HEK293T (cell line): ENCODE data around the gene MAP4K5.
"Not testable (repeated sequence)": the region's sequence is repeated elsewhere in the genome, so short reads cannot be mapped to it uniquely, and the experiment has no call there.

Experiments used
- CTCF ChIA-PET: fragments of 350-600 bp; formaldehyde crosslinking; extraction: SDS; loops from one replicate; lab custom pipeline; 2021; ENCODE audit warnings: antibody characterized with exemption, inconsistent platforms; lab: Yijun Ruan, JAX
- POLR2A ChIA-PET: fragments of 350-600 bp; formaldehyde crosslinking; extraction: SDS; loops from one replicate; lab custom pipeline; 2020; ENCODE audit warnings: antibody characterized with exemption, inconsistent platforms; lab: Yijun Ruan, JAX
- DNase-seq: peaks from one replicate; pipeline ENCODE4 v3.0.0; 2012; ENCODE audit warnings: mixed read lengths; ENCODE audit errors: extremely low spot score
- ARNT ChIP-seq: fragments of 450-650 bp; IDR thresholded peaks from 2 replicates; pipeline ENCODE4 v1.6.1; 2017; ENCODE audit warnings: mild to moderate bottlenecking
- BHLHE40 ChIP-seq: fragments of 450-650 bp; IDR thresholded peaks from 2 replicates; pipeline ENCODE4 v1.6.1; 2016; ENCODE audit warnings: mild to moderate bottlenecking, moderate library complexity, borderline replicate concordance
- CTBP1 ChIP-seq: fragments of 450-650 bp; IDR thresholded peaks from 2 replicates; pipeline ENCODE4 v1.6.1; 2016; ENCODE audit warnings: borderline replicate concordance
- ELF4 ChIP-seq: fragments of 450-650 bp; IDR thresholded peaks from 2 replicates; pipeline ENCODE4 v1.6.1; 2017; ENCODE audit warnings: antibody characterized with exemption
- FOXA1 ChIP-seq: fragments of 450-650 bp; IDR thresholded peaks from 2 replicates; pipeline ENCODE4 v1.6.1; 2016; ENCODE audit warnings: mild to moderate bottlenecking
- FOXK2 ChIP-seq: fragments of 450-650 bp; IDR thresholded peaks from 2 replicates; pipeline ENCODE4 v1.6.1; 2016; ENCODE audit warnings: mild to moderate bottlenecking
- FOXM1 ChIP-seq: fragments of 450-650 bp; IDR thresholded peaks from 2 replicates; pipeline ENCODE4 v1.6.1; 2017; ENCODE audit warnings: mild to moderate bottlenecking, borderline replicate concordance
- HDGF ChIP-seq: fragments of 450-650 bp; IDR thresholded peaks from 2 replicates; pipeline ENCODE4 v1.6.1; 2017; ENCODE audit warnings: antibody characterized with exemption, borderline replicate concordance
- L3MBTL2 ChIP-seq: fragments of 450-650 bp; conservative IDR thresholded peaks from 2 replicates; pipeline ENCODE4 v1.6.1; 2016; ENCODE audit warnings: mild to moderate bottlenecking
- LEF1 ChIP-seq: fragments of 450-650 bp; IDR thresholded peaks from 2 replicates; pipeline ENCODE4 v1.6.1; 2017; ENCODE audit warnings: mild to moderate bottlenecking, borderline replicate concordance
- NFRKB ChIP-seq: fragments of 450-650 bp; IDR thresholded peaks from 2 replicates; pipeline ENCODE4 v1.6.1; 2016; ENCODE audit warnings: mild to moderate bottlenecking, moderate library complexity
- SP1 ChIP-seq: fragments of 450-650 bp; IDR thresholded peaks from 2 replicates; pipeline ENCODE4 v1.6.1; 2017
- SUZ12 ChIP-seq: fragments of 450-650 bp; IDR thresholded peaks from 2 replicates; pipeline ENCODE4 v1.6.1; 2016; ENCODE audit warnings: mild to moderate bottlenecking
- TARDBP ChIP-seq: fragments of 450-650 bp; IDR thresholded peaks from 2 replicates; pipeline ENCODE4 v1.6.1; 2016
- ZNF384 ChIP-seq: fragments of 450-650 bp; IDR thresholded peaks from 2 replicates; pipeline ENCODE4 v1.6.1; 2016
- TF ChIP-seq, protein P1 (sequence below): fragments of 450-650 bp; IDR thresholded peaks from 2 replicates; pipeline ENCODE4 v1.6.1; 2016

MAP4K5 gene

DNA sequence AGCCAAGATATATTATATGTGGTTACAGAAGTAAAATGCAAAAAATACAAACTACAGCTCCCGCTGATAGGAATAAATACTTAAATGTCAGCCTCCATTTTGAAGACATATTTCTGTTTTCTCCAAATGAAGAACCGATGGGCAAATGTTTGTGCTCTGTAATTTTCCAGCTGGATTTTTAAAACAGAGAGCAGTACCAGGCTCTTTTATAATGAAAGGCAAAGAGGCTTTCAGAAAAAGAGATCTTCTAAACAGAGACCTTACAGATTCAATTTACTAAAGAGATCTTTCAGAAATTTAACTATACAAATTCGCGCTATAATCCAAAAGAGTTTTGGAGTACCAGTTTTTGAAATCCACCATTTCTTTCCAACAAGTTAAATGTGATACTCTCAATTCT is 19.9 kb downstream of the MAP4K5 start:
- no peak for DNase-seq
- POLR2A ChIA-PET: no interaction called here
- no peak for TF ChIP-seq FOXM1
- no peak for TF ChIP-seq CTBP1
- no peak for TF ChIP-seq ELF4
- no peak for TF ChIP-seq FOXK2
- TF ChIP-seq, protein P1, sequence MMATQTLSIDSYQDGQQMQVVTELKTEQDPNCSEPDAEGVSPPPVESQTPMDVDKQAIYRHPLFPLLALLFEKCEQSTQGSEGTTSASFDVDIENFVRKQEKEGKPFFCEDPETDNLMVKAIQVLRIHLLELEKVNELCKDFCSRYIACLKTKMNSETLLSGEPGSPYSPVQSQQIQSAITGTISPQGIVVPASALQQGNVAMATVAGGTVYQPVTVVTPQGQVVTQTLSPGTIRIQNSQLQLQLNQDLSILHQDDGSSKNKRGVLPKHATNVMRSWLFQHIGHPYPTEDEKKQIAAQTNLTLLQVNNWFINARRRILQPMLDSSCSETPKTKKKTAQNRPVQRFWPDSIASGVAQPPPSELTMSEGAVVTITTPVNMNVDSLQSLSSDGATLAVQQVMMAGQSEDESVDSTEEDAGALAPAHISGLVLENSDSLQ: no peak
- TF ChIP-seq LEF1: no peak
- TF ChIP-seq FOXA1: no peak
- TF ChIP-seq ZNF384: no peak
- CTCF ChIA-PET: no interaction called here

DNA sequence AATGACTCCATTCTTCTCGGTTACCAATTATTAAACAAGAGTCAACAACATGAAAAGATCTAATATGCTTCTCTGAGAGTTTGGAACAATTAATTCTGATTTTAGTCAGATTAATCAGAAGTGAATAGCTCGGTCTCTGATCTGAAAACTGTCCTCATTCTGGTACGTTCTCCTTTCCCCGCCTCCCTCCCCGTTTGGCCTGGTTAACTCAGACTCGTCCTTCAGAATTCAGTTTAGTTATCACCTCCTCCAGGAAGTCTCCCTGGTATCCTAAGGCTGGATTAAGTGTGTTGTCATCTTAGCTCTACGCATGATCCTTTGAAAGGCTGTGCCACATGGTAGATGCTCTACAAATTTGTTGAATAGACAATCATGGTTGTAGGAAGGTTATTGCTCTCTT is 22.2 kb downstream of the MAP4K5 start:
- ChIA-PET CTCF (no interaction called here), POLR2A (no interaction called here)
- no peak for DNase-seq
- TF ChIP-seq LEF1: no peak
- no peak for TF ChIP-seq HDGF
- TF ChIP-seq TARDBP: no peak
- TF ChIP-seq ARNT: no peak
- TF ChIP-seq SUZ12: no peak
- TF ChIP-seq FOXA1: no peak
- TF ChIP-seq SP1: no peak
- no peak for TF ChIP-seq NFRKB
- TF ChIP-seq ELF4: no peak
- no peak for TF ChIP-seq FOXK2
- no peak for TF ChIP-seq CTBP1
- no peak for TF ChIP-seq FOXM1
- no peak for TF ChIP-seq L3MBTL2
- TF ChIP-seq, protein P1: no peak
- no peak for TF ChIP-seq ZNF384
- TF ChIP-seq BHLHE40: no peak

DNA sequence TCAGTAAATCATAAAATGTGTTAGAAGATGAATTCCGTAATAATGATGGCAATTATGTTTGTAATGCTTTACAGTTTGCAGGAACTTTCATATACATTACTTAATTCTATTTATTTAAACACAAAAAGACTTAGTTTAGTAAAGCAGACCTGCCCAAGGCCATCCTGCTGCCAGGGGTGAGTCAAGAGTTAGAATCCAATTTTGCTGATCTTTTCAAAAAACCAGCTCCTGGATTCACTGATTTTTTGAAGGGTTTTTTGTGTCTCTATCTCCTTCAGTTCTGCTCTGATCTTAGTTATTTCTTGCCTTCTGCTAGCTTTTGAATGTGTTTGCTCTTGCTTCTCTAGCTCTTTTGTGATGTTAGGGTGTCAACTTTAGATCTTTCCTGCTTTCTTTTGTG is 25.3 kb downstream of the MAP4K5 start:
- DNase-seq, POLR2A ChIA-PET, CTCF ChIA-PET: not testable (repeated sequence)

DNA sequence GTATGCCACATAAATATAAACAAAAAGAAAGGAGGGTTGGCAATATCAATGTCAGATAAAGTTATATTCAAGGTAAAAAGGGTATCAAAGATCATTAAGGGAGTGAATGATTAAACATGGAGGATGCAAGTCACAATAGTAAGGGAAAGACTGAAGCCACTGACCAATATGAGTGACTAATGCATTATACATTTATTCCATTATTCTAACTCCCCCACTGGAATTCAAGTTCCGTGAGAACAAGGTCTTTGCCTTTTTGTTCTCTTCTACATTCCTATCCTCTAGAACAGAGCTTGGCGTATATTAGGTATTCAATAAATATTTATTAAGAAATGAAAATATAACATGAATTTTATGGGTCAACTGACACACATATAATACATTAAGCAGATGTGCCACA is 30.7 kb downstream of the MAP4K5 start:
- ChIA-PET POLR2A (no interaction called here), CTCF (no interaction called here)
- no peak for TF ChIP-seq SUZ12
- no peak for TF ChIP-seq L3MBTL2
- no peak for TF ChIP-seq HDGF
- no peak for TF ChIP-seq BHLHE40
- TF ChIP-seq CTBP1: no peak
- TF ChIP-seq ELF4: no peak
- no peak for DNase-seq

DNA sequence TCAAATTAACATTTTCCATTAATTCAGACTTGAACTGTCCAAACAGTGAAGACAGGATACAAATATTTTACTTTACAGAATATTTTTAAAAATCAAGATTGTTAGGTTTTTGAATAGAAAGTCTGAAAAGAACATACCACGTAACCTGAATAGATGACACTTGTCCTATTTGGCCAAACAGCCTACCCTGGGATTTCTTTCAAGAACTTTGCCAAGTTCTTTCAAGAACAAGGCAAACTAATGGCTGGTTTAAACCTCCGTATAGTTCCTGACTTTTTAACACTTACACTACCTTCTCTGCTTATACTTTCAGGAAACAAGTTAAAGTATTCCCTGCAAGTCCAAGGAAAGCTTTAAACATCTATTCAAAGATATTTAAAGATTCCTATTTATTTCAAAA is 35.0 kb downstream of the MAP4K5 start:
- no peak for TF ChIP-seq LEF1
- no peak for TF ChIP-seq CTBP1
- TF ChIP-seq L3MBTL2: no peak
- no peak for TF ChIP-seq FOXA1
- TF ChIP-seq, protein P1: no peak
- no peak for TF ChIP-seq BHLHE40
- no peak for TF ChIP-seq SUZ12
- TF ChIP-seq SP1: no peak
- TF ChIP-seq ZNF384: no peak
- no peak for TF ChIP-seq FOXK2
- no peak for TF ChIP-seq ARNT
- TF ChIP-seq HDGF: no peak
- DNase-seq: no peak
- ChIA-PET POLR2A (no interaction called here), CTCF (interaction anchor here (0.6 kb wide), 1 partner anchor 255 kb away, joined by 3 read pairs; no protein-coding TSS in a partner anchor)

DNA sequence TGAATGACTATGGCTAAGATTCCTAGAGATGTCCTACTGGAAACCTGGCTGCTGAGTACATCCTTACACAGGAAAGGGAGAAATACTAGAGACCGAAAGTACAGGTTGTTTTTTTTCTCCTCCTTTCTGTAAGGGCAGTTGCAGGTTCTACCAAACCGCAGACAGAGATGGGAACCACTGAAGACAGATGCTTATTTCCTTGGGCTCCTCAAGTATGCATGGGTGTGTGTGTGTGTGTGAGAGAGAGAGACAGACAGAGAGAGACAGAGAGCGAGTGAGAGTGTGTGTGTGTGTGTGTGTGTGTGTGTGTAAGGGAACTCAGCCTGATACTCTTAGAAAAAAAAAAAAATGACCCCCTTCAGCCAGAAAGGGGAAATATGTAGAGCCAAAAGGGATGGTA is 42.5 kb downstream of the MAP4K5 start:
- no peak for TF ChIP-seq NFRKB
- TF ChIP-seq, protein P1: no peak
- no peak for TF ChIP-seq SUZ12
- no peak for TF ChIP-seq FOXA1
- TF ChIP-seq FOXK2: no peak
- no peak for TF ChIP-seq ZNF384
- no peak for TF ChIP-seq CTBP1
- TF ChIP-seq SP1: no peak
- no peak for TF ChIP-seq FOXM1
- ChIA-PET CTCF (no interaction called here), POLR2A (no interaction called here)
- DNase-seq: no peak

DNA sequence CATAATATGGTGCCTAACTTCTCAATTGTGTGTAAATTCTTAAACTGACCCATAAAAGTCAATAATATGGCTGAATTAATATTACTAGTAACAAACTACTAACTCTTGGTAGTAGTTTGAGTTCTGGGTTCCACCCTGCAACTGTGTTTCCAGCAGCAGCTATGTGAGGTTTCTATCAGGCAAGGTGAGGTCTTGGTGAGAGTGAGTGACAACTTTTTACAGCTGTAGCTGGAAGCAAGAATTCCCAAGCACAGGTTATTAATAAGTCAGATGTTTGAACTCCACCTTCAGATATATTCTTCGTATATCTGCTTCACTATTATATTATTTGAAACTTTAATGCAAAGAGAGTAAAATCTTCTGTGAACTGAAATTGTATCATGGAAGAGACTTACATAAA is 43.8 kb downstream of the MAP4K5 start:
- ChIA-PET POLR2A (no interaction called here), CTCF (interaction anchor here (1.0 kb wide), 1 partner anchor 27 kb away, joined by 5 read pairs; no protein-coding TSS in a partner anchor)
- no peak for DNase-seq
- no peak for TF ChIP-seq ZNF384
- no peak for TF ChIP-seq SP1
